Measurements from ENCODE around the gene KIF26B.

Gene KIF26B

GRCh38 chr1:245444147-245444828 is 289.5 kb downstream of the KIF26B start:
- no peak overlapping the region for H3K4me3 ChIP-seq (ENCODE audit: low read length)
- TF ChIP-seq CTCF (conservative IDR thresholded peaks at IDR 0.05; ENCODE audit: low read length), result no peak
- no peak for DNase-seq (ENCODE audit: low read depth)

GRCh38 chr1:245444945-245445344 is 290.2 kb downstream of the KIF26B start:
- DNase-seq (ENCODE audit: low read depth), result peak; percentile 42
- TF ChIP-seq CTCF (conservative IDR thresholded peaks at IDR 0.05; ENCODE audit: low read length), result no peak
- no peak overlapping the region for H3K4me3 ChIP-seq (ENCODE audit: low read length)

GRCh38 chr1:245448531-245448930 is 293.7 kb downstream of the KIF26B start:
- no peak for DNase-seq (ENCODE audit: low read depth)
- TF ChIP-seq CTCF (conservative IDR thresholded peaks at IDR 0.05; ENCODE audit: low read length), result no peak
- H3K4me3 ChIP-seq (ENCODE audit: low read length), result no peak overlapping the region

GRCh38 chr1:245448975-245449431 is 294.2 kb downstream of the KIF26B start:
- H3K4me3 ChIP-seq (ENCODE audit: low read length), result no peak overlapping the region
- no peak for TF ChIP-seq CTCF (conservative IDR thresholded peaks at IDR 0.05; ENCODE audit: low read length)
- DNase-seq (ENCODE audit: low read depth), result peak; percentile 46

GRCh38 chr1:245453541-245453940 is 298.8 kb downstream of the KIF26B start:
- H3K4me3 ChIP-seq (ENCODE audit: low read length), result no peak overlapping the region
- no peak for TF ChIP-seq CTCF (conservative IDR thresholded peaks at IDR 0.05; ENCODE audit: low read length)
- no peak for DNase-seq (ENCODE audit: low read depth)

GRCh38 chr1:245454051-245454450 is 299.3 kb downstream of the KIF26B start:
- no peak for DNase-seq (ENCODE audit: low read depth)
- TF ChIP-seq CTCF (conservative IDR thresholded peaks at IDR 0.05; ENCODE audit: low read length), result no peak

GRCh38 chr1:245457562-245457961 is 302.8 kb downstream of the KIF26B start:
- DNase-seq (ENCODE audit: low read depth), result no peak
- TF ChIP-seq CTCF (conservative IDR thresholded peaks at IDR 0.05; ENCODE audit: low read length), result no peak
- H3K4me3 ChIP-seq (ENCODE audit: low read length), result no peak overlapping the region

More at GRCh38 chr1:245454051-245454450, 299.3 kb downstream of the KIF26B start:
- no peak overlapping the region for H3K4me3 ChIP-seq (ENCODE audit: low read length)

Data from AG10803 (cell line).